ENCODE measurements around the gene SEC14L5.
"Not testable (repeated sequence)": the region's sequence is repeated elsewhere in the genome, so short reads cannot be mapped to it uniquely, and the experiment has no call there.

The SEC14L5 gene

GRCh38 chr16:4954714-4955113 lies 3.4 kb upstream of the SEC14L5 start:
- DNase-seq (ENCODE audit: low spot score) = no peak

- DNase-seq (ENCODE audit: low spot score) = no peak
Measured at GRCh38 chr16:4957420-4957719, 760 bp upstream of the SEC14L5 start.

GRCh38 chr16:4958510-4959438 lies 644 bp downstream of the SEC14L5 start:
- no peak for DNase-seq (ENCODE audit: low spot score)

- DNase-seq (ENCODE audit: low spot score) = no peak
Measured at GRCh38 chr16:4960579-4960978, 2.4 kb downstream of the SEC14L5 start.

GRCh38 chr16:4962716-4963115 lies 4.6 kb downstream of the SEC14L5 start:
- no peak for DNase-seq (ENCODE audit: low spot score)

- DNase-seq (ENCODE audit: low spot score) = not testable (repeated sequence)
Measured at GRCh38 chr16:4963527-4963926, 5.4 kb downstream of the SEC14L5 start.

- DNase-seq (ENCODE audit: low spot score) = no peak
Measured at GRCh38 chr16:4966736-4967453, 8.8 kb downstream of the SEC14L5 start.

GRCh38 chr16:4968278-4968677 lies 10.1 kb downstream of the SEC14L5 start:
- DNase-seq (ENCODE audit: low spot score) = not testable (repeated sequence)

GRCh38 chr16:4968879-4969483 lies 10.9 kb downstream of the SEC14L5 start:
- DNase-seq (ENCODE audit: low spot score) = no peak

GRCh38 chr16:4970010-4970409 lies 11.9 kb downstream of the SEC14L5 start:
- DNase-seq (ENCODE audit: low spot score) = no peak

GRCh38 chr16:4972938-4973587 lies 14.9 kb downstream of the SEC14L5 start:
- DNase-seq (ENCODE audit: low spot score) = no peak

GRCh38 chr16:4976079-4976478 lies 17.9 kb downstream of the SEC14L5 start:
- DNase-seq (ENCODE audit: low spot score) = no peak

GRCh38 chr16:4976611-4977145 lies 18.5 kb downstream of the SEC14L5 start:
- DNase-seq (ENCODE audit: low spot score) = no peak

GRCh38 chr16:4979164-4979563 lies 21.0 kb downstream of the SEC14L5 start:
- DNase-seq (ENCODE audit: low spot score) = no peak

GRCh38 chr16:4979736-4980660 lies 21.9 kb downstream of the SEC14L5 start:
- no peak for DNase-seq (ENCODE audit: low spot score)

- no peak for DNase-seq (ENCODE audit: low spot score)
Measured at GRCh38 chr16:4980691-4981090, 22.6 kb downstream of the SEC14L5 start.

- DNase-seq (ENCODE audit: low spot score) = no peak
Measured at GRCh38 chr16:4981473-4981872, 23.3 kb downstream of the SEC14L5 start.

- no peak for DNase-seq (ENCODE audit: low spot score)
Measured at GRCh38 chr16:4982056-4982867, 24.1 kb downstream of the SEC14L5 start.

GRCh38 chr16:4984174-4984990 lies 26.3 kb downstream of the SEC14L5 start:
- DNase-seq (ENCODE audit: low spot score) = no peak
